PC-9 (cell line): ENCODE results near the gene CTDP1.

Experiments used
- CTCF ChIP-seq: fragments of 200-600 bp; sonication (generic); conservative IDR thresholded peaks from 2 replicates; pipeline ENCODE4 v1.6.1; 2017; ENCODE audit warnings: mixed run types, antibody characterized with exemption, mild to moderate bottlenecking, moderate library complexity
- EZH2 ChIP-seq: fragments of 200-600 bp; sonication (generic); IDR thresholded peaks from 2 replicates; pipeline ENCODE4 v1.8.0; 2017; ENCODE audit warnings: antibody characterized with exemption, low read depth

- no peak for TF ChIP-seq CTCF
- no peak for TF ChIP-seq EZH2
Observed at GRCh38 chr18:79741362-79741700, 61.7 kb downstream of the CTDP1 start.
